Esophagus muscularis mucosa (tissue), 4 donors: Measurements from ENCODE around the gene GYG1. TPM values are rescaled to one million over a fixed set of nuclear protein-coding genes. Genes with fewer than 3 reads are reported as not detected.

Experiments
- DNase-seq: peaks from one replicate; pipeline ENCODE4 v3.0.0-alpha.2; 2017; ENCODE audit errors: extremely low spot score
- H3K27ac ChIP-seq, 4 donors: fragments of 200-600 bp; sonication (generic); replicated peaks in 1 of 4; 1 replicate in 3 of 4; 2 replicates in 1 of 4; pipeline ENCODE4 v1.5.1; 2016 to 2019; ENCODE audit warnings: mild to moderate bottlenecking in 1 of 4
- H3K27me3 ChIP-seq, 4 donors: fragments of 200-600 bp; sonication (generic); one replicate each; pipeline versions ENCODE4 v1.5.1 to v1.6.0; 2016 to 2019
- H3K36me3 ChIP-seq, 4 donors: fragments of 200-600 bp; sonication (generic); one replicate each; pipeline ENCODE4 v1.5.1; 2016 to 2019
- H3K4me1 ChIP-seq, 4 donors: fragments of 200-600 bp; sonication (generic); one replicate each; pipeline ENCODE4 v1.5.1; 2016 to 2019
- H3K4me3 ChIP-seq, 4 donors: fragments of 200-600 bp; sonication (generic); 1 replicate in 2 of 4; 2 replicates in 2 of 4; pipeline ENCODE4 v1.5.1; 2016 to 2019; ENCODE audit warnings: mild to moderate bottlenecking in 4 of 4, moderate library complexity in 1 of 4
- H3K9me3 ChIP-seq, 4 donors: fragments of 200-600 bp; sonication (generic); 1 replicate in 3 of 4; 2 replicates in 1 of 4; pipeline ENCODE4 v1.5.1; 2016 to 2019
- EP300 ChIP-seq: sonication (generic); formaldehyde crosslinking; IDR thresholded peaks from one replicate; pipeline ENCODE4 v1.6.1; 2017; ENCODE audit warnings: antibody characterized with exemption
- POLR2A ChIP-seq: fragments of 450-650 bp; IDR thresholded peaks from one replicate; pipeline ENCODE4 v1.6.1; 2017; ENCODE audit warnings: antibody characterized with exemption, moderate library complexity, mild to moderate bottlenecking, low read depth
- POLR2AphosphoS5 ChIP-seq, 2 donors: sonication (generic); formaldehyde crosslinking; IDR thresholded peaks; one replicate each; pipeline ENCODE4 v1.6.1; 2017; ENCODE audit warnings: antibody characterized with exemption in 2 of 2
- WGBS: methylation state at CpG from one replicate; pipeline ENCODE4 v1.1.5; 2018; 5-methylcytosine and 5-hydroxymethylcytosine counted together
- intact Hi-C: fragments of 100-400 bp; cut with DNase I; formaldehyde crosslinking; loops from one replicate; pipeline ENCODE4 v1.15.1; 2023
- total RNA-seq, 4 donors: library from RNA; depleted of rRNA; stranded (reverse); fragments of >200 nt; gene quantifications; one replicate each; pipeline versions ENCODE4 v1.1.0 to v1.2.1, GENCODE V29; 2016
- TF ChIP-seq, protein P1 (sequence below), 3 experiments: fragments of 200-600 bp in 2 of 3; fragments of 450-650 bp in 1 of 3; sonication (generic) in 2 of 3; IDR thresholded peaks; one replicate each; pipeline ENCODE4 v1.5.1; 2017 to 2019; ENCODE audit warnings: antibody characterized with exemption in 3 of 3, mild to moderate bottlenecking in 2 of 3, moderate library complexity in 1 of 3

The GYG1 gene
- total RNA-seq, result 100 to 1,000 TPM; 101 to 177 (median 141) TPM

DNA sequence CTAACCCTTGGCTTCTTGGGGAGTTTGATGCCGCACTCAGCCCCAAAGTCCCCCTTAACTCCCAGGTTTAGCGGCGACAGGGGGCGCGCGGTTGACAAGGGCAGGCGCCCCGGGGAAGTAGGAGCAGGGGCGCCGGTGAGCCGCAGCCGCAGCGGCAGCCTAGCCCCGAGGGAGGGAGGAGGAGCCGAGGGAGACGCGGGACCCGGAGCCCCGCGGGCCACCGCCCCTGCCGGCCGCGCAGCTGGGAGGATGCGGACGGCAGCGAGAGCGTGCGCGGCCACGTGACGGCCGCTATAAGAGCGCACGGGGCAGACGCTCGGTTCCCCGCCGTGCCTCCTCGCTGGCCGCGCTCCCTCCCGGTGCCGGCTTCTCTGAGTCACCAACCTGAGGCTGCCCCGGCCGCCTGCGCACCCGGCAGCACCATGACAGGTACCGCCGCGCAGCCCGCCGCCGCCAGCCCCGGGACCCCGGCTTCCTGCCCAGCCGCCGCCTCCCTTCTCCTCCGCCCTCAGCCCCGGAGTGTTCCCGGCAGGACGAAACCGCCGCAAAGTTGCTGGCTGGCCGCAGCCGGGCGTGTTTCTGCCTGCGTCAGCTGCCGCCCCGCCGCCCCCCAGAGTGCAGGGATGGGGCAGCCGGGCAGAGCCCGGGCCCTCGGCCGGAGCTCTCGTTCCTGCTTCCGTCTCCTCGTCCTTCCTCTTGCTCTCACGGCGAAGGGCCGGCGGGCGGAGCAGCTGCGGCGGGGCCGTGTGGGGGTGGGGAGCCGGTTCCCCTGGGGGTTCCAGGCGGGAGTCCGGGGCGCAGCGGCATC, at the start of gene GYG1:
GYG1 (plus strand) TSS at position 322 of the 808 bp plus-strand sequence; CDS start at position 423, 101 bp downstream.
- Histone ChIP-seq H3K9me3 (no peaks in the 10 kb centered on the region), H3K4me1 (peaks cover 17 to 42% (median 37%) of the 10 kb centered on the region in 4 donors), H3K36me3 (peaks cover 7 to 24% (median 20%) of the 10 kb centered on the region in 4 donors), H3K27me3 (no peaks in the 10 kb centered on the region), H3K27ac (peak within 1 kb of the TSS; percentile 98 to 100 (median 99)), H3K4me3 (peak within 1 kb of the TSS; percentile 92 to 99 (median 95))
- peak; percentile 93 for DNase-seq
- intact Hi-C loops, result loop anchor here (10.0 kb wide), 1 partner anchor 93 kb away; the partner anchor contains the start of gene HLTF
- TF ChIP-seq POLR2A (peak; percentile 69), POLR2AphosphoS5 (IDR thresholded peaks at IDR 0.05) (peak; percentile 91 to 95), EP300 (no peak)
- TF ChIP-seq, protein P1, sequence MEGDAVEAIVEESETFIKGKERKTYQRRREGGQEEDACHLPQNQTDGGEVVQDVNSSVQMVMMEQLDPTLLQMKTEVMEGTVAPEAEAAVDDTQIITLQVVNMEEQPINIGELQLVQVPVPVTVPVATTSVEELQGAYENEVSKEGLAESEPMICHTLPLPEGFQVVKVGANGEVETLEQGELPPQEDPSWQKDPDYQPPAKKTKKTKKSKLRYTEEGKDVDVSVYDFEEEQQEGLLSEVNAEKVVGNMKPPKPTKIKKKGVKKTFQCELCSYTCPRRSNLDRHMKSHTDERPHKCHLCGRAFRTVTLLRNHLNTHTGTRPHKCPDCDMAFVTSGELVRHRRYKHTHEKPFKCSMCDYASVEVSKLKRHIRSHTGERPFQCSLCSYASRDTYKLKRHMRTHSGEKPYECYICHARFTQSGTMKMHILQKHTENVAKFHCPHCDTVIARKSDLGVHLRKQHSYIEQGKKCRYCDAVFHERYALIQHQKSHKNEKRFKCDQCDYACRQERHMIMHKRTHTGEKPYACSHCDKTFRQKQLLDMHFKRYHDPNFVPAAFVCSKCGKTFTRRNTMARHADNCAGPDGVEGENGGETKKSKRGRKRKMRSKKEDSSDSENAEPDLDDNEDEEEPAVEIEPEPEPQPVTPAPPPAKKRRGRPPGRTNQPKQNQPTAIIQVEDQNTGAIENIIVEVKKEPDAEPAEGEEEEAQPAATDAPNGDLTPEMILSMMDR (IDR thresholded peaks at IDR 0.05), result peak; percentile 31 to 36 (median 32)
- 0% methylated on average over 29 of the region's 91 CpGs for WGBS

DNA sequence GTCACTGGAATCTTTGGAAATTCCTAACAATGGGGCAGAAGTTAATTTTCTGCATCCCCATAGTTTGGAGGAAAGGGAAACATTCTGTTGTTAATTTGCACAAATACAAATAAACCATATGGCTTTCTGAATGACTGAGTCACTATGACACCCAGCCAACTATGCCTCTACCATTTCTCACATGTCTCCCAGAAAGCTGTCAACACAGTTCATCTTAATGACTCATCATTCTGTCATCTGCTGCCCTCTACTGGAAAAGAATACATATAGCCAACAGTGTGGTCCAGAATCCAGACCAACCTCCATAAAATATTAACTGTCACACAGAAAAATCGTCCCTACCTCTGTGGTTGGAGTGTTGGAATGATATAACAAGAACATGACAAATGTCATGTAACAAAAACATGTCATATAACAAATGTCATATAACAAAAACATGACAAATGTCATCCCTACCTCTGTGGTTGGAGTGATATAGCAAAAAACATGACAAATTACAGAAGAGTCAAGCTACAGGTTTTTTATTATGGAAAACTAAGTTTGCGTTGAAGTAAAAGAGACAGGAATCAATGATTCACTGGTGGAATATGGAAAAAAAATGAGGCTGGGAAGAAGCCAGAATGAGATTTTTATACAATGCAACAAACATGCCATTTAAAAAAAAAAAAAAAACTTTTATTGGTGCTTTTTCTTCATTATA, 47.7 kb upstream of the GYG1 start:
- no peaks in the 10 kb centered on the region for H3K9me3 ChIP-seq
- no peaks in the 10 kb centered on the region for H3K36me3 ChIP-seq
- no peaks in the 10 kb centered on the region for H3K27me3 ChIP-seq
- no peak overlapping the region for H3K27ac ChIP-seq
- intact Hi-C loops, result loop anchor here (2.0 to 10.0 kb wide), 2 partner anchors 83 to 229 kb away; no protein-coding TSS in a partner anchor
- no peak overlapping the region for H3K4me3 ChIP-seq
- 4% methylated on average over 2 of the region's 2 CpGs for WGBS
- TF ChIP-seq POLR2AphosphoS5 (IDR thresholded peaks at IDR 0.05) (no peak), EP300 (no peak)
- TF ChIP-seq, protein P1 (IDR thresholded peaks at IDR 0.05), result peak; percentile 61 to 75 (median 67)
- peaks cover 0 to 3% (median 2%) of the 10 kb centered on the region in 4 donors for H3K4me1 ChIP-seq
- DNase-seq, result no peak

DNA sequence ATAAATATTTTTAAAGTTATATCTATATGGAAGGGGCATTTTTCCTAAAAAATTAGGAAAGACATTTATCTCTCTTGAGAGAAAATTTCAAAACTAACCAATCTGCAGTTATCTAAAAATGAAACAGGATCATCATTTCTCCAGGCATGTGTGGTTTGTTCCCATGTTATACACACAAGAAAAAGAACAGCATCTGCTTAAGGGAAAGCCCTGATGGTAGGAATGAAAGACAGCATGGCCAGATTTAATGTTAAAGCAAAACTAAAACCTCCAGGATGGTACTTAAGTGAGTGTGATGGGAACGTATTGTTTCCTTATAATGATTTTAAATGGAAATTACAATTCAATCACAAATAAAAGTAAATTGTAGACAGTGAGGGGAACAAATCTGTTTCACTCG, 46.2 kb upstream of the GYG1 start:
- TF ChIP-seq POLR2AphosphoS5 (IDR thresholded peaks at IDR 0.05), result no peak
- TF ChIP-seq EP300, result no peak
- TF ChIP-seq, protein P1 (IDR thresholded peaks at IDR 0.05), result no peak
- TF ChIP-seq POLR2A, result no peak
- intact Hi-C loops, result loop anchor here (10.0 kb wide), 1 partner anchor 230 kb away; no protein-coding TSS in a partner anchor
- Histone ChIP-seq H3K4me1 (peaks cover 0 to 3% (median 2%) of the 10 kb centered on the region in 4 donors), H3K9me3 (no peaks in the 10 kb centered on the region), H3K27ac (no peak overlapping the region), H3K27me3 (no peaks in the 10 kb centered on the region), H3K4me3 (no peak overlapping the region), H3K36me3 (no peaks in the 10 kb centered on the region)
- WGBS, result 87% methylated on average over 2 of the region's 2 CpGs
- DNase-seq, result no peak

DNA sequence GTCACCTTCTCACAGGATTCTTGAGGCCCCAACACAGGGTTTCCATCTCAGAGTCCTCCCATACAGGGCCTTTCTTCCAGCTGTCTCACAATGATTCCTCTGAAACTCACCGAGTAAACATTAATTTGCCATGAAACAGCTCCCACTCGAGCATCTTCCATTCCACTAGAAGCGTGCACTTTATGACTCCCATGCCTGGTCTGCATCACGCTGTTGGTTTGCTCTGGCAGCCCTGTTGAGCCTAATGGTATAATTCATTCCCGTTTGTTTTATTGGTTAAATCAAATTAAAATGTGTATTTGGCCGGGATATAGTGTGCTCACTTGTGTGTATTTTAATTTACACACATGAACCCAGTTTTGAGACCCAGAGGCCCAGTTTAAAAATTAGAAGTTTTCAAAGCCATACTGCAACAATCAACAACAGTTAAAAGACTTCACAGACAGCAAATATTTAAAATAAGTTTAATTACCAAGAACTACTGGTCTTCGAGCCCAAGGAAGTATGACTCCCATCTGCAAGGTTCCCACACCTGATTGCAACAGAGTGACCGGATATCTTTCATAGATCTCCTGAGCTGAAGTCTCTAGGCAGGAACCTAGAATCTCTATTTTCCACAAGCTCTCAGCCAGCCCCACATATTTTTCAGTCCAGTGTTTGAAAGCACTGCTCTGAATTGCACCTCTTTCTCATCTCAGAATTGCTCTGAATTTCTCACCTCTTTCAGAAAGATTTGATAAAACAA, 42.3 kb upstream of the GYG1 start:
- Histone ChIP-seq H3K27ac (no peak overlapping the region), H3K9me3 (no peaks in the 10 kb centered on the region), H3K4me3 (no peak overlapping the region), H3K36me3 (no peaks in the 10 kb centered on the region), H3K4me1 (peaks cover 2 to 15% (median 14%) of the 10 kb centered on the region in 4 donors), H3K27me3 (no peaks in the 10 kb centered on the region)
- intact Hi-C loops, result loop anchor here (10.0 kb wide), 1 partner anchor 234 kb away; no protein-coding TSS in a partner anchor
- TF ChIP-seq POLR2A (no peak), EP300 (no peak), POLR2AphosphoS5 (IDR thresholded peaks at IDR 0.05) (no peak)
- TF ChIP-seq, protein P1 (IDR thresholded peaks at IDR 0.05), result no peak
- 85% methylated on average over 8 of the region's 8 CpGs for WGBS
- no peak for DNase-seq
